Heart left ventricle (tissue), 16 donors: Measurements from ENCODE around the gene ENOX1. TPM values are rescaled to one million over a fixed set of nuclear protein-coding genes. Genes with fewer than 3 reads are reported as not detected.

Experiments
- ATAC-seq, 4 donors: fragments of 200-7000 bp; cut with Tn5 transposase; one replicate each; pipeline ENCODE4 v1.9.1; 2020 to 2022; ENCODE audit warnings: moderate library complexity in 4 of 4, mild to moderate bottlenecking in 3 of 4, moderate number of reproducible peaks in 1 of 4
- DNase-seq, 5 donors: peaks; one replicate each; pipeline ENCODE4 v3.0.0-alpha.2; 2020
- H3K27ac ChIP-seq, 12 donors: fragments of 200-600 bp; sonication (generic) in 4 of 12; one replicate each; pipeline versions ENCODE4 v1.5.0 to v1.8.0; 2016 to 2022; ENCODE audit warnings: mild to moderate bottlenecking in 2 of 12
- H3K27me3 ChIP-seq, 9 donors: fragments of 200-600 bp; sonication (generic) in 2 of 9; one replicate each; pipeline versions ENCODE4 v1.5.1 to v1.8.0; 2016 to 2022; ENCODE audit warnings: mild to moderate bottlenecking in 3 of 9
- H3K36me3 ChIP-seq, 9 donors: fragments of 200-600 bp; sonication (generic) in 2 of 9; one replicate each; pipeline versions ENCODE4 v1.5.0 to v1.8.0; 2018 to 2022; ENCODE audit warnings: mild to moderate bottlenecking in 2 of 9
- H3K4me1 ChIP-seq, 12 donors: fragments of 200-600 bp; sonication (generic) in 4 of 12; one replicate each; pipeline versions ENCODE4 v1.5.0 to v1.8.0; 2016 to 2022; ENCODE audit warnings: mild to moderate bottlenecking in 3 of 12
- H3K4me3 ChIP-seq, 12 donors: fragments of 200-600 bp; sonication (generic) in 4 of 12; one replicate each; pipeline versions ENCODE4 v1.5.0 to v1.8.0; 2017 to 2022; ENCODE audit warnings: mild to moderate bottlenecking in 9 of 12, moderate library complexity in 4 of 12
- H3K9me3 ChIP-seq, 12 donors: fragments of 200-600 bp; sonication (generic) in 4 of 12; one replicate each; pipeline versions ENCODE4 v1.5.0 to v1.8.0; 2016 to 2022; ENCODE audit warnings: mild to moderate bottlenecking in 1 of 12
- POLR2A ChIP-seq, 2 donors: fragments of 450-650 bp; IDR thresholded peaks; one replicate each; pipeline ENCODE4 v1.6.1; 2017; ENCODE audit warnings: antibody characterized with exemption in 2 of 2, mild to moderate bottlenecking in 2 of 2, moderate library complexity in 2 of 2
- WGBS, 4 donors: extraction: QIAGEN DNeasy Blood & Tissue Kit in 2 of 4; methylation state at CpG; one replicate each; pipeline versions ENCODE4 v1.1.5 to v1.1.7; 2013 to 2018; 5-methylcytosine and 5-hydroxymethylcytosine counted together
- intact Hi-C, 10 donors: fragments of 100-400 bp; cut with DNase I; formaldehyde crosslinking; loops; one replicate each; pipeline versions ENCODE4 v1.11.1 to v1.14.2; 2022
- polyA plus RNA-seq, 2 donors: library from polyadenylated mRNA; stranded (reverse); fragments of 200-250 nt; gene quantifications; one replicate each; pipeline ENCODE4 v1.2.3, GENCODE V29; 2013
- total RNA-seq, 9 donors: library from RNA; depleted of rRNA in 2 of 9; stranded (reverse); fragments of >200 nt in 2 of 9; fragmentation: NEBNext Ultra II Directional in 3 of 9; extraction: Animal tissue kit (Norgen Biotek cat#: 25700) in 3 of 9; gene quantifications; one replicate each; pipeline versions ENCODE4 v1.1.0 to v1.2.4, GENCODE V29; 2016 to 2023
- TF ChIP-seq, protein P1 (sequence below), 12 donors: fragments of 200-600 bp; sonication (generic) in 4 of 12; IDR thresholded peaks; one replicate each; pipeline versions ENCODE4 v1.5.0 to v1.8.0; 2018 to 2022; ENCODE audit warnings: antibody characterized with exemption in 12 of 12, mild to moderate bottlenecking in 5 of 12
- donor health status: ischemic (EF 13 %, LVEDD 7.1; RV severe dilation, severe dysfunction).
- donor health status: healthy with polysubstance abuse.
- donor health status: DM: no; HTN: yes; CAD: no.
- donor health status: DM: no; HTN: no; CAD: no.
- donor health status: ischemic (EF 25% LVEDD 6.9; RV normal size, moderate dysfunction).
- donor health status: ischemic (EF 25% LVEDD 5.7; RV mildly dilated, moderate dysfunction).
- donor health status: healthy.
- donor health status: DM: yes; HTN: yes; CAD: no.
- donor health status: ischemic (EF 35%, LVEDD 5.7; RV mildly dilated, moderate dysfunction).
- donor health status: nonischemic (EF 11% LVEDD 7.7; RV severe dilation, severe dysfunction).
- donor health status: DM: yes; HTN: yes; CAD: no.
- donor health status: PGD.
- donor health status: ischemic (EF 29% LVEDD 5.4; RV normal size, mild dysfunction).
- donor health status: nonischemic (EF 23%, LVEDD 6.1; RV moderate dilation, normal function).

ENOX1 gene
- total and polyA plus RNA-seq, 11 donors, result 2.0 to 10.1 (median 5.4) TPM

- Histone ChIP-seq H3K27ac (no peak overlapping the region), H3K36me3 (no peaks in the 10 kb centered on the region), H3K27me3 (peaks cover 0 to 26% (median 0%) of the 10 kb centered on the region in 9 donors), H3K4me1 (peaks cover 0 to 9% (median 3%) of the 10 kb centered on the region in 12 donors), H3K4me3 (no peak overlapping the region), H3K9me3 (no peaks in the 10 kb centered on the region)
- TF ChIP-seq, protein P1, sequence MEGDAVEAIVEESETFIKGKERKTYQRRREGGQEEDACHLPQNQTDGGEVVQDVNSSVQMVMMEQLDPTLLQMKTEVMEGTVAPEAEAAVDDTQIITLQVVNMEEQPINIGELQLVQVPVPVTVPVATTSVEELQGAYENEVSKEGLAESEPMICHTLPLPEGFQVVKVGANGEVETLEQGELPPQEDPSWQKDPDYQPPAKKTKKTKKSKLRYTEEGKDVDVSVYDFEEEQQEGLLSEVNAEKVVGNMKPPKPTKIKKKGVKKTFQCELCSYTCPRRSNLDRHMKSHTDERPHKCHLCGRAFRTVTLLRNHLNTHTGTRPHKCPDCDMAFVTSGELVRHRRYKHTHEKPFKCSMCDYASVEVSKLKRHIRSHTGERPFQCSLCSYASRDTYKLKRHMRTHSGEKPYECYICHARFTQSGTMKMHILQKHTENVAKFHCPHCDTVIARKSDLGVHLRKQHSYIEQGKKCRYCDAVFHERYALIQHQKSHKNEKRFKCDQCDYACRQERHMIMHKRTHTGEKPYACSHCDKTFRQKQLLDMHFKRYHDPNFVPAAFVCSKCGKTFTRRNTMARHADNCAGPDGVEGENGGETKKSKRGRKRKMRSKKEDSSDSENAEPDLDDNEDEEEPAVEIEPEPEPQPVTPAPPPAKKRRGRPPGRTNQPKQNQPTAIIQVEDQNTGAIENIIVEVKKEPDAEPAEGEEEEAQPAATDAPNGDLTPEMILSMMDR (IDR thresholded peaks at IDR 0.05), result no peak
- TF ChIP-seq POLR2A (IDR thresholded peaks at IDR 0.05), result no peak
- intact Hi-C loops, result loop anchor here in 1 of 10 donors (10.0 kb wide), 1 partner anchor 487 kb away; no protein-coding TSS in a partner anchor
- no peak for ATAC-seq
- 62 to 74% (median 69%) methylated on average over 3 of the region's 3 CpGs for WGBS, 4 donors
- DNase-seq, result no peak
These were observed 5.5 kb upstream of the ENOX1 start for GRCh38 chr13:43792076-43792881.

- Histone ChIP-seq H3K27me3 (peaks cover 0 to 35% (median 0%) of the 10 kb centered on the region in 9 donors), H3K36me3 (no peaks in the 10 kb centered on the region), H3K27ac (peak overlapping the region in 1 of 12 donors; percentile 88), H3K9me3 (no peaks in the 10 kb centered on the region), H3K4me3 (peak overlapping the region in 1 of 12 donors; percentile 77), H3K4me1 (peaks cover 0 to 38% (median 9%) of the 10 kb centered on the region in 12 donors)
- TF ChIP-seq, protein P1 (IDR thresholded peaks at IDR 0.05), result peak in 7 of 12 donors; percentile 5 to 42 (median 17)
- no peak for TF ChIP-seq POLR2A (IDR thresholded peaks at IDR 0.05)
- DNase-seq (no peak), ATAC-seq (no peak)
- intact Hi-C loops, result loop anchor here in 7 of 10 donors (2.0 to 10.0 kb wide), 12 partner anchors 101 to 701 kb away; no protein-coding TSS in a partner anchor
- 40 to 71% (median 53%) methylated on average over 2 of the region's 2 CpGs for WGBS, 4 donors
These were observed 1.2 kb upstream of the ENOX1 start for GRCh38 chr13:43787997-43788396.

DNA sequence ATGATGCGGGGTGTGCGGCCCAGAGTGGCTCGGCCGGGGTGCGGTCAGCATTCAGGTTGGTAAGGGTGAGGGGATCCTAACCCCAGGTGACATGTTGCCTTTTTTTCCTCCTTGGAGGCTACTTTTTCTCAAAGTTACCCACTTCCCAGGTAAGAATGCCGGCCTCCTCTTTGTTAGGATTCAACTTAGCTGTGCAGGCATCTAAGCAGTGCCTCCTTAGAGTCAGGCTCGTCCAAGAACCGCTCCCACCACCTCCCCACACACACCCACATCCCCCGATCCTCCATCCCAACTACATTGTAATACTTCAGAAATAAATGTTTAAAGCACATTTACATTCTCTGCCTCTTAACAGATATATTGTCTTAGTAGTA is 733 bp upstream of the ENOX1 start:
- WGBS, 4 donors, result 19 to 28% (median 21%) methylated on average over 9 of the region's 9 CpGs
- Histone ChIP-seq H3K36me3 (no peaks in the 10 kb centered on the region), H3K4me3 (peak overlapping the region; percentile 39 to 86 (median 70)), H3K27ac (peak overlapping the region in 11 of 12 donors; percentile 66 to 88 (median 83)), H3K9me3 (no peaks in the 10 kb centered on the region), H3K4me1 (peaks cover 0 to 38% (median 9%) of the 10 kb centered on the region in 12 donors), H3K27me3 (peaks cover 0 to 35% (median 0%) of the 10 kb centered on the region in 9 donors)
- TF ChIP-seq, protein P1 (IDR thresholded peaks at IDR 0.05), result no peak
- TF ChIP-seq POLR2A (IDR thresholded peaks at IDR 0.05), result no peak
- DNase-seq (no peak), ATAC-seq (no peak)
- intact Hi-C loops, result loop anchor here in 7 of 10 donors (2.0 to 10.0 kb wide), 12 partner anchors 100 to 700 kb away; no protein-coding TSS in a partner anchor

- intact Hi-C loops, result loop anchor here in 7 of 10 donors (2.0 to 10.0 kb wide), 12 partner anchors 99 to 699 kb away; no protein-coding TSS in a partner anchor
- DNase-seq (no peak), ATAC-seq (no peak)
- Histone ChIP-seq H3K36me3 (no peaks in the 10 kb centered on the region), H3K9me3 (no peaks in the 10 kb centered on the region), H3K4me3 (peak overlapping the region; percentile 39 to 86 (median 70)), H3K4me1 (peaks cover 0 to 38% (median 9%) of the 10 kb centered on the region in 12 donors), H3K27me3 (peaks cover 0 to 35% (median 0%) of the 10 kb centered on the region in 9 donors), H3K27ac (peak overlapping the region; percentile 35 to 88 (median 82))
- WGBS, 4 donors, result 0 to 1% (median 0%) methylated on average over 10 to 28 of the region's 28 CpGs
- TF ChIP-seq, protein P1 (IDR thresholded peaks at IDR 0.05), result no peak
- TF ChIP-seq POLR2A (IDR thresholded peaks at IDR 0.05), result no peak
These were observed 353 bp downstream of the ENOX1 start for GRCh38 chr13:43786472-43786765.
